Cerebellar nuclear complex (tissue), 1 donor: ENCODE results near the gene RBBP6.

Experiments used
- DNase-seq, 2 experiments: peaks; one replicate each; lab custom pipeline; 2025; lab: John Stamatoyannopoulos, UW

Gene RBBP6

GRCh38 chr16:24524855-24525677 is 14.3 kb upstream of the RBBP6 start:
- DNase-seq, result no peak

- DNase-seq, result no peak
These were observed 13.3 kb upstream of the RBBP6 start for GRCh38 chr16:24525970-24526559.

- DNase-seq, result no peak
These were observed 12.5 kb upstream of the RBBP6 start for GRCh38 chr16:24526701-24527495.

- no peak for DNase-seq
These were observed 8.2 kb upstream of the RBBP6 start for GRCh38 chr16:24531166-24531565.

- DNase-seq, result no peak
These were observed 4.7 kb upstream of the RBBP6 start for GRCh38 chr16:24534620-24535019.

- DNase-seq, result no peak
These were observed 3.5 kb upstream of the RBBP6 start for GRCh38 chr16:24535827-24536226.

GRCh38 chr16:24536671-24537070 is 2.7 kb upstream of the RBBP6 start:
- DNase-seq, result no peak

- no peak for DNase-seq
These were observed 1.7 kb upstream of the RBBP6 start for GRCh38 chr16:24537474-24538337.

GRCh38 chr16:24538756-24539294 is 541 bp upstream of the RBBP6 start:
- DNase-seq, result peak in 1 of 2 experiments; percentile 77

- no peak for DNase-seq
These were observed 660 bp downstream of the RBBP6 start for GRCh38 chr16:24539850-24540601.

GRCh38 chr16:24540602-24541210 is 1.3 kb downstream of the RBBP6 start:
- DNase-seq, result no peak

GRCh38 chr16:24541233-24541933 is 2.0 kb downstream of the RBBP6 start:
- DNase-seq, result no peak

- no peak for DNase-seq
These were observed 4.6 kb downstream of the RBBP6 start for GRCh38 chr16:24543949-24544348.

GRCh38 chr16:24544640-24545039 is 5.3 kb downstream of the RBBP6 start:
- DNase-seq, result no peak

GRCh38 chr16:24550295-24550694 is 10.9 kb downstream of the RBBP6 start:
- DNase-seq, result no peak

- no peak for DNase-seq
These were observed 13.4 kb downstream of the RBBP6 start for GRCh38 chr16:24552705-24553246.

- DNase-seq, result no peak
These were observed 14.6 kb downstream of the RBBP6 start for GRCh38 chr16:24553983-24554382.

- DNase-seq, result no peak
These were observed 16.0 kb downstream of the RBBP6 start for GRCh38 chr16:24555346-24555872.

- no peak for DNase-seq
These were observed 23.4 kb downstream of the RBBP6 start for GRCh38 chr16:24562811-24563210.
